Bronchial epithelial cell (primary cell): ENCODE results near the gene LGALS7. TPM values are rescaled to one million over a fixed set of nuclear protein-coding genes. Genes with fewer than 3 reads are reported as not detected.
"Not testable (repeated sequence)": the region's sequence is repeated elsewhere in the genome, so short reads cannot be mapped to it uniquely, and the experiment has no call there.

ENCODE experiments used
- DNase-seq: peaks from one replicate; pipeline ENCODE4 v3.0.0-alpha.2; 2010; ENCODE audit warnings: low read depth
- FAIRE-seq: peaks from 2 replicates; lab custom pipeline; 2011; peaks lifted over from hg19 to GRCh38; lab: Jason Lieb, UNC
- H3K27me3 ChIP-seq: 2 replicates; pipeline ENCODE4 v1.5.1; 2011; ENCODE audit warnings: low read length; ENCODE audit not compliant: control insufficient read depth, insufficient read depth
- H3K36me3 ChIP-seq: 2 replicates; pipeline ENCODE4 v1.5.1; 2011; ENCODE audit warnings: low read length; ENCODE audit not compliant: control insufficient read depth, insufficient read depth
- H3K4me3 ChIP-seq: 2 replicates; pipeline ENCODE4 v1.5.1; 2011; ENCODE audit warnings: mild to moderate bottlenecking, low read depth, low read length, control low read depth
- CTCF ChIP-seq: IDR thresholded peaks from 2 replicates; pipeline ENCODE4 v1.5.1; 2011; ENCODE audit warnings: mild to moderate bottlenecking, moderate library complexity, low read length, control low read depth, inconsistent platforms; ENCODE audit not compliant: insufficient read depth, severe bottlenecking
- total RNA-seq: library from RNA; depleted of rRNA; stranded (reverse); fragments of >200 nt; gene quantifications from 2 replicates; pipeline ENCODE4 v1.2.1, GENCODE V29; 2014

LGALS7 gene
- total RNA-seq, 1 donor from 2014 or later = 406 TPM

- DNase-seq (no peak), FAIRE-seq (no peak)
- Histone ChIP-seq H3K36me3 (no peaks in the 10 kb centered on the region), H3K27me3 (no peaks in the 10 kb centered on the region), H3K4me3 (no peak overlapping the region)
- TF ChIP-seq CTCF = no peak
Measured at GRCh38 chr19:38801359-38802095, 28.2 kb upstream of the LGALS7 start.

GRCh38 chr19:38800577-38801347, 27.4 kb upstream of the LGALS7 start:
- Histone ChIP-seq H3K36me3 (no peaks in the 10 kb centered on the region), H3K27me3 (no peaks in the 10 kb centered on the region), H3K4me3 (no peak overlapping the region)
- no peak for TF ChIP-seq CTCF
- DNase-seq (no peak), FAIRE-seq (no peak)

- Histone ChIP-seq H3K4me3 (no peak overlapping the region), H3K27me3 (no peaks in the 10 kb centered on the region), H3K36me3 (no peaks in the 10 kb centered on the region)
- no peak for DNase-seq
- no peak for FAIRE-seq
- TF ChIP-seq CTCF = no peak
Measured at GRCh38 chr19:38799104-38799503, 25.8 kb upstream of the LGALS7 start.

GRCh38 chr19:38797781-38798180, 24.5 kb upstream of the LGALS7 start:
- H3K36me3 ChIP-seq, H3K4me3 ChIP-seq, DNase-seq, FAIRE-seq, H3K27me3 ChIP-seq: not testable (repeated sequence)

- DNase-seq (no peak), FAIRE-seq (no peak)
- no peak for TF ChIP-seq CTCF
- no peaks in the 10 kb centered on the region for H3K36me3 ChIP-seq
- H3K27me3 ChIP-seq = no peaks in the 10 kb centered on the region
- H3K4me3 ChIP-seq = no peak overlapping the region
Measured at GRCh38 chr19:38796154-38796553, 22.8 kb upstream of the LGALS7 start.

GRCh38 chr19:38795549-38795948, 22.2 kb upstream of the LGALS7 start:
- DNase-seq = no peak
- H3K27me3 ChIP-seq = no peaks in the 10 kb centered on the region
- no peak for FAIRE-seq
- no peaks in the 10 kb centered on the region for H3K36me3 ChIP-seq
- TF ChIP-seq CTCF = no peak
- no peak overlapping the region for H3K4me3 ChIP-seq
